Naive thymus-derived CD4-positive, alpha-beta T cell (primary cell): ENCODE measurements around the gene NYNRIN. TPM values are rescaled to one million over a fixed set of nuclear protein-coding genes. Genes with fewer than 3 reads are reported as not detected.
A peak's percentile ranks its signal among the peaks of the same experiment; 100 is the strongest.
"Not testable (repeated sequence)": the region's sequence is repeated elsewhere in the genome, so short reads cannot be mapped to it uniquely, and the experiment has no call there.

ENCODE experiments used
- ATAC-seq: fragments of 150-1000 bp; cut with Tn5 transposase; 2 replicates; pipeline ENCODE4 v1.10.0; 2021; ENCODE audit warnings: mild to moderate bottlenecking, moderate library complexity
- CTCF ChIA-PET: fragments of 350-600 bp; sonication (Branson Sonifier 250); formaldehyde crosslinking; loops from one replicate; lab custom pipeline; 2021; ENCODE audit warnings: antibody characterized with exemption; lab: Charles Lee
- POLR2A ChIA-PET: fragments of 350-600 bp; sonication (Branson Sonifier 250); formaldehyde crosslinking; loops from one replicate; lab custom pipeline; 2021; ENCODE audit warnings: antibody characterized with exemption, inconsistent platforms; lab: Charles Lee
- DNase-seq, 9 donors: peaks; one replicate each; pipeline versions ENCODE4 v3.0.0 to v3.0.0-alpha.2; 2020 to 2022; ENCODE audit warnings: mixed read lengths in 1 of 9
- H3K27ac ChIP-seq: one replicate; pipeline ENCODE4 v1.7.0; 2013; ENCODE audit warnings: mild to moderate bottlenecking, low read depth, low read length, moderate library complexity
- H3K27me3 ChIP-seq, 2 donors: one replicate each; pipeline ENCODE4 v1.7.0; 2013; ENCODE audit warnings: low read length in 2 of 2, mild to moderate bottlenecking in 2 of 2, moderate library complexity in 2 of 2; ENCODE audit not compliant: control insufficient read depth in 2 of 2, insufficient read depth in 2 of 2
- H3K36me3 ChIP-seq, 3 experiments: 1 replicate in 2 of 3; 2 replicates in 1 of 3; pipeline ENCODE4 v1.7.0; 2013; ENCODE audit warnings: low read length in 3 of 3, mild to moderate bottlenecking in 3 of 3, moderate library complexity in 1 of 3; ENCODE audit not compliant: insufficient read depth in 3 of 3, control insufficient read depth in 2 of 3
- H3K4me1 ChIP-seq, 2 donors: one replicate each; pipeline ENCODE4 v1.7.0; 2013; ENCODE audit warnings: low read length in 2 of 2, mild to moderate bottlenecking in 2 of 2, moderate library complexity in 1 of 2; ENCODE audit not compliant: control insufficient read depth in 2 of 2, insufficient read depth in 2 of 2
- H3K4me3 ChIP-seq: 2 replicates; pipeline ENCODE4 v1.7.0; 2013; ENCODE audit warnings: mild to moderate bottlenecking, low read length
- H3K9me3 ChIP-seq, 3 experiments: 1 replicate in 2 of 3; 2 replicates in 1 of 3; pipeline ENCODE4 v1.7.0; 2013; ENCODE audit warnings: low read length in 3 of 3; ENCODE audit not compliant: control insufficient read depth in 2 of 3
- H3K27ac Mint-ChIP-seq, 9 donors: one replicate each; pipeline ENCODE4 v1.8.0; 2020 to 2022; ENCODE audit warnings: mixed read lengths in 9 of 9, mild to moderate bottlenecking in 8 of 9, moderate library complexity in 5 of 9, inconsistent platforms in 2 of 9
- H3K27me3 Mint-ChIP-seq, 5 donors: one replicate each; pipeline ENCODE4 v1.8.0; 2021 to 2022; ENCODE audit warnings: mixed read lengths in 5 of 5, mild to moderate bottlenecking in 1 of 5
- H3K36me3 Mint-ChIP-seq, 5 donors: one replicate each; pipeline ENCODE4 v1.8.0; 2020 to 2022; ENCODE audit warnings: mixed read lengths in 5 of 5, mild to moderate bottlenecking in 3 of 5, inconsistent platforms in 1 of 5
- H3K4me1 Mint-ChIP-seq, 7 donors: one replicate each; pipeline ENCODE4 v1.8.0; 2020 to 2022; ENCODE audit warnings: mixed read lengths in 7 of 7, mild to moderate bottlenecking in 3 of 7, inconsistent platforms in 1 of 7
- H3K4me3 Mint-ChIP-seq, 10 donors: one replicate each; pipeline ENCODE4 v1.8.0; 2020 to 2022; ENCODE audit warnings: mild to moderate bottlenecking in 10 of 10, mixed read lengths in 10 of 10, moderate library complexity in 6 of 10, inconsistent platforms in 2 of 10
- H3K9me3 Mint-ChIP-seq, 11 donors: one replicate each; pipeline ENCODE4 v1.8.0; 2020 to 2022; ENCODE audit warnings: mixed read lengths in 11 of 11, mild to moderate bottlenecking in 4 of 11, inconsistent platforms in 1 of 11, moderate library complexity in 1 of 11
- intact Hi-C, 2 donors: fragments of 100-400 bp; cut with micrococcal nuclease; formaldehyde crosslinking; loops; one replicate each; pipeline ENCODE4 v1.15.1; 2023
- polyA plus RNA-seq, 2 donors: library from polyadenylated mRNA; unstranded; fragments of 300-500 nt; fragmentation: Illumina TruSeq; gene quantifications; one replicate each; pipeline ENCODE4 v1.2.3, GENCODE V29; 2021
- total RNA-seq, 6 experiments: library from RNA in 5 of 6; stranded (reverse) in 5 of 6; gene quantifications; 1 replicate in 5 of 6; 2 replicates in 1 of 6; pipeline ENCODE4 v1.2.3 and lab custom pipeline; 2021 to 2026

The NYNRIN gene
- total and polyA plus RNA-seq, 7 experiments from 2014 or later: 0.08 to 1.3 (median 0.11) TPM; not detected in 2

DNA sequence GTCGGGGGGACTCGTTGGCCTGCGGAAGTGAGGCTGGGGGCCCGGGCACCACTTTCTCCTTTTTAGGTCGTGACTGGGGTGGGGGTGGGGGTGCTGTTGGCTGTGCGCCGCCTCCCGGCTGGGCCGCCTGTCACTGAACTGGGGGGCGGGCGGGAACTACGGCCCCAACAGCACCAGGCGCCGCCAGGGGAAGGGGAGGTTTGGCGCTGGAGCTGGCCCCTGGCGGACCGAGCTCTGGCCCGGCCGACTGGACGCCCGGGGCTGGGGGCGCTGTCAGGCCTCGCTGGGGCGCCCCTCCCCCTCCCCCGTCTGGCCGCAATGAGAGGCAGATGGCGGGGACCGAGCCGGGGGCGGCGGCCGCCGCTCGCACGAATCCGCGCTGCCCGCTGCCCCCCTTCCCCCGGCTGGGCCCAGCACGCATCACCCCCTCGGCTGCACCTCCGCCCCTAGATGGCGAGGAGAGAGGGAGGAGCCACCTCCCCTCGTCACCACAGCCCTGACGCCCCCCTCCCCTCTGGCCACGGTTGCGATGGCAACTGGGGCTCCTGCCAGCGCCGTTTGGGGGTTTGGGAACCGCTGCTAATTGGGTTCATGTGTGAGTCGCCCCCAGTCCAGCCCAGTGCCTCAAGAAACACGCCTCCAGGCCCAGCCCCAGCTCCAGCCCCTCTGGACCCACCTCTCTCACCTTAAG lies 30.1 kb upstream of the NYNRIN start:
- ATAC-seq (peak; percentile 50), DNase-seq (peak in 2 of 9 donors; percentile 18 to 41)
- H3K27me3 ChIP-seq: peaks cover 10 to 20% of the 10 kb centered on the region in 2 donors
- Mint-ChIP-seq H3K4me1 (peaks cover 23 to 36% (median 29%) of the 10 kb centered on the region in 7 donors), H3K27me3 (peaks cover 30 to 52% (median 33%) of the 10 kb centered on the region in 5 donors), H3K9me3 (peaks cover 0 to 2% (median 0%) of the 10 kb centered on the region in 11 donors), H3K36me3 (no peaks in the 10 kb centered on the region), H3K4me3 (peak overlapping the region; percentile 18 to 84 (median 70)), H3K27ac (no peak overlapping the region)
- no peaks in the 10 kb centered on the region for H3K9me3 ChIP-seq
- no peak overlapping the region for H3K4me3 ChIP-seq
- H3K4me1 ChIP-seq: peaks cover 12 to 26% of the 10 kb centered on the region in 2 donors
- no peak overlapping the region for H3K27ac ChIP-seq
- no peaks in the 10 kb centered on the region for H3K36me3 ChIP-seq
- intact Hi-C loops: loop anchor here in 1 of 2 donors (5.0 kb wide), 1 partner anchor 44 kb away; no protein-coding TSS in a partner anchor
- CTCF ChIA-PET: no interaction called here
- POLR2A ChIA-PET: no interaction called here

DNA sequence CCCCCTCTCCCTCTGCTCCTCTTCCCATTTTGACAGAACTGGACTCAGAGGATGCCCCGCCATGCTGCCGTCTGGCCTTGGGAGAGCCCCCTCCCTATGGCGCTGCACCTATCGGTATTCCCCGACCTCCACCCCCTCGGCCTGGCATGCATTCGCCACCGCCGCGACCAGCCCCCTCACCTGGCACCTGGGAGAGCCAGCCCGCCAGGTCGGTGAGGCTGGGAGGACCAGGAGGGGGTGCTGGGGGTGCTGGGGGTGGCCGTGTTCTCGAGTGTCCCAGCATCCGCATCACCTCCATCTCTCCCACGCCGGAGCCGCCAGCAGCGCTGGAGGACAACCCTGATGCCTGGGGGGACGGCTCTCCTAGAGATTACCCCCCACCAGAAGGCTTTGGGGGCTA lies 29.3 kb upstream of the NYNRIN start:
- Histone ChIP-seq H3K27me3 (peaks cover 10 to 20% of the 10 kb centered on the region in 2 donors), H3K27ac (no peak overlapping the region), H3K36me3 (no peaks in the 10 kb centered on the region), H3K4me3 (no peak overlapping the region), H3K4me1 (peaks cover 12 to 26% of the 10 kb centered on the region in 2 donors), H3K9me3 (no peaks in the 10 kb centered on the region)
- POLR2A ChIA-PET: interaction anchor here (0.8 kb wide), 1 partner anchor 33 kb away, joined by 3 read pairs; no protein-coding TSS in a partner anchor
- intact Hi-C loops: loop anchor here in 1 of 2 donors (5.0 kb wide), 1 partner anchor 43 kb away; no protein-coding TSS in a partner anchor
- peaks cover 30 to 56% (median 33%) of the 10 kb centered on the region in 5 donors for H3K27me3 Mint-ChIP-seq
- H3K4me1 Mint-ChIP-seq: peaks cover 23 to 36% (median 29%) of the 10 kb centered on the region in 7 donors
- ATAC-seq: no peak
- peaks cover 0 to 2% (median 0%) of the 10 kb centered on the region in 11 donors for H3K9me3 Mint-ChIP-seq
- no peak for DNase-seq
- peak overlapping the region in 9 of 10 donors; percentile 18 to 84 (median 59) for H3K4me3 Mint-ChIP-seq
- CTCF ChIA-PET: no interaction called here
- no peak overlapping the region for H3K27ac Mint-ChIP-seq
- H3K36me3 Mint-ChIP-seq: no peaks in the 10 kb centered on the region

DNA sequence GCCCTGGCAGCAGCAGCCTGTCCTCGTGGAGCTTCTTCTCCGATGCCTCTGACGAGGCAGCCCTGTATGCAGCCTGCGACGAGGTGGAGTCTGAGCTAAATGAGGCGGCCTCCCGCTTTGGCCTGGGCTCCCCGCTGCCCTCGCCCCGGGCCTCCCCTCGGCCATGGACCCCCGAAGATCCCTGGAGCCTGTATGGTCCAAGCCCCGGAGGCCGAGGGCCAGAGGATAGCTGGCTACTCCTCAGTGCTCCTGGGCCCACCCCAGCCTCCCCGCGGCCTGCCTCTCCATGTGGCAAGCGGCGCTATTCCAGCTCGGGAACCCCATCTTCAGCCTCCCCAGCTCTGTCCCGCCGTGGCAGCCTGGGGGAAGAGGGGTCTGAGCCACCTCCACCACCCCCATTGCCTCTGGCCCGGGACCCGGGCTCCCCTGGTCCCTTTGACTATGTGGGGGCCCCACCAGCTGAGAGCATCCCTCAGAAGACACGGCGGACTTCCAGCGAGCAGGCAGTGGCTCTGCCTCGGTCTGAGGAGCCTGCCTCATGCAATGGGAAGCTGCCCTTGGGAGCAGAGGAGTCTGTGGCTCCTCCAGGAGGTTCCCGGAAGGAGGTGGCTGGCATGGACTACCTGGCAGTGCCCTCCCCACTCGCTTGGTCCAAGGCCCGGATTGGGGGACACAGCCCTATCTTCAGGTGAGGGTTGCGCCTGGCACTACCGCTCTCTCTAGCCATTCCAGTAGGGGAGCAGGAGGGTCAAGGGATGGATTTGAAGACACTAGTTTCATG lies 28.7 kb upstream of the NYNRIN start:
- no peak overlapping the region for H3K27ac Mint-ChIP-seq
- Histone ChIP-seq H3K4me3 (no peak overlapping the region), H3K9me3 (no peaks in the 10 kb centered on the region), H3K36me3 (no peaks in the 10 kb centered on the region), H3K4me1 (peaks cover 12 to 26% of the 10 kb centered on the region in 2 donors), H3K27ac (no peak overlapping the region), H3K27me3 (peaks cover 6 to 20% of the 10 kb centered on the region in 2 donors)
- no peaks in the 10 kb centered on the region for H3K36me3 Mint-ChIP-seq
- ChIA-PET POLR2A (interaction anchor here (0.8 kb wide), 1 partner anchor 33 kb away, joined by 3 read pairs; no protein-coding TSS in a partner anchor), CTCF (no interaction called here)
- intact Hi-C loops: loop anchor here in 1 of 2 donors (5.0 kb wide), 1 partner anchor 42 kb away; no protein-coding TSS in a partner anchor
- no peak for ATAC-seq
- peaks cover 28 to 53% (median 29%) of the 10 kb centered on the region in 5 donors for H3K27me3 Mint-ChIP-seq
- no peak overlapping the region for H3K4me3 Mint-ChIP-seq
- H3K9me3 Mint-ChIP-seq: peaks cover 0 to under 1% (median 0%) of the 10 kb centered on the region in 11 donors
- H3K4me1 Mint-ChIP-seq: peaks cover 21 to 34% (median 29%) of the 10 kb centered on the region in 7 donors
- no peak for DNase-seq

DNA sequence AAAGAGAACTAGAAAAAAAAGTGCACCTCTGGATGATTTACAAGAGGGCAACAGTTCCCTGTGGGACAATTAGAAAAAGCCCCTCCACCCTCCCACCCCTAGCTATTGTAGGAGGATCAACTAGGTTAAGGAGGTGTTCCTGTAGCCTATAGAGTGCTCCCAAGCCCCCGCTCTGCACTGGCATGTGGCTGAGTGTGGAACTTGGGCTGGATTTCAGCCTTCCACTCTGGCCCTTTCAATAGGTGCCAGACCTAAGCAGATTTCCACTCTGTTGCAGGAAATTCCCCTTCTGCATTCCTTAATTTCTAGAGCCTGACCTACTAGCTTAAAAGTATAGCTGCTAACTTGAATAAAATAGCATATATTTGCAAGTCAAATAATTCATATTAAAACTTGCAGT lies 28.1 kb upstream of the NYNRIN start:
- H3K9me3 Mint-ChIP-seq: no peaks in the 10 kb centered on the region
- ChIA-PET POLR2A (no interaction called here), CTCF (interaction anchor here (0.7 kb wide), 1 partner anchor 60 kb away, joined by 4 read pairs; no protein-coding TSS in a partner anchor)
- ATAC-seq (no peak), DNase-seq (no peak)
- Histone ChIP-seq H3K4me1 (peaks cover 7 to 25% of the 10 kb centered on the region in 2 donors), H3K36me3 (no peaks in the 10 kb centered on the region), H3K27me3 (peaks cover 0 to 20% of the 10 kb centered on the region in 2 donors), H3K27ac (no peak overlapping the region), H3K4me3 (no peak overlapping the region), H3K9me3 (no peaks in the 10 kb centered on the region)
- no peak overlapping the region for H3K4me3 Mint-ChIP-seq
- peaks cover 15 to 29% (median 23%) of the 10 kb centered on the region in 7 donors for H3K4me1 Mint-ChIP-seq
- H3K27me3 Mint-ChIP-seq: peaks cover 22 to 46% (median 25%) of the 10 kb centered on the region in 5 donors
- no peaks in the 10 kb centered on the region for H3K36me3 Mint-ChIP-seq
- no peak overlapping the region for H3K27ac Mint-ChIP-seq
- intact Hi-C loops: no loop called here

DNA sequence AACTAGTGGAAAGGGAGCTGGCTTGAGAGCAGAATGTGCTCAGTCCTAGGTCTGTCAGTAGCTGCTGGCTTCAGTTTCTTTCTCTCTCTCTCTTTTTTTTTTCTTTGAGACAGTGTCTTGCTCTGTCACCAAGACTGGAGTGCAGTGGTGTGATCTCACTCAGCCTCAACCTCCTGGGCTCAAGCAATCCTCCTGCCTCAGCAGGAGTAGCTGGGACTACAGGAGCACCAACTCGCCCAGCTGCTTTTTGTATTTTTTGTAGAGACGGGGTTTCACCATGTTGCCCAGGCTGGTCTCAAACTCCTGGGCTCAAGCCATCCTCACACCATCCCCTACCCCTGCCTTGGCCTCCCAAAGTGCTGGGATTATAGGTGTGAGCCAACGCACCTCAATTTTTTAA lies 27.2 kb upstream of the NYNRIN start:
- H3K36me3 ChIP-seq, H3K4me3 Mint-ChIP-seq, ATAC-seq, H3K9me3 ChIP-seq, H3K4me3 ChIP-seq, POLR2A ChIA-PET, DNase-seq, H3K27ac Mint-ChIP-seq, CTCF ChIA-PET, intact Hi-C loops, H3K9me3 Mint-ChIP-seq, H3K36me3 Mint-ChIP-seq, H3K27ac ChIP-seq: not testable (repeated sequence)
- Mint-ChIP-seq H3K4me1 (peaks cover 11 to 22% (median 18%) of the 10 kb centered on the region in 7 donors), H3K27me3 (peaks cover 17 to 40% (median 22%) of the 10 kb centered on the region in 5 donors)
- Histone ChIP-seq H3K27me3 (peaks cover 0 to 11% of the 10 kb centered on the region in 2 donors), H3K4me1 (peaks cover 5 to 17% of the 10 kb centered on the region in 2 donors)

DNA sequence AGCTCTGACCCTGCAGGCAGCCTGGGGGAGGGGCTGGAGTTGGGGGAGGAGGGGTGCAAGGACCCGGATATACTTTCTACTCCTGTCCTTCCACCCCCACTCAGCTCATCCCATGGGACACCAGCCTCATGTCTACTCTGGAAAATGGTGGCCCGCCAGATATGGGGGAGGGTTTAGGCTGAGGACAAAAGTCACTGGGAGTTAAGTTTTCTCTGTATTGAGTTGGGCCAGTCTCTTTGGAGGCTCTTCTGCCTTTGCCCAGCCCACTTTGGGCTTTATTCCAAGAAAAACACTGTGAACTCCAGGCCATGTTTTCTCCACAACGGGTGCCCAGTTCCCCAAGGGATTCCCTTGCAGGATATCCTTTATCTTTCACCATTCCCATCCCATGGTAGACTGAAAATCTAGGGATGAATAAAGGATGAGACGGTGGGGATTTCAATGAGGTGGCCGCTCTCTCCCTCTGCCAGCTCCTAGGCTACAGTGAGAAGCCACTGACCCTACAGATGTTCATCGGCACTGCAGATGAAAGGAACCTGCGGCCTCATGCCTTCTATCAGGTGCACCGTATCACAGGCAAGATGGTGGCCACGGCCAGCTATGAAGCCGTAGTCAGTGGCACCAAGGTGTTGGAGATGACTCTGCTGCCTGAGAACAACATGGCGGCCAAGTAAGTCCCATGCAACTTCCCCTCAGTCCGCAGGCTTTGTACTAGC lies 25.9 kb upstream of the NYNRIN start:
- peaks cover 0 to 11% (median 7%) of the 10 kb centered on the region in 7 donors for H3K4me1 Mint-ChIP-seq
- POLR2A ChIA-PET: interaction anchor here (0.5 to 0.7 kb wide), 2 partner anchors 40 to 52 kb away, joined by 3 read pairs; no protein-coding TSS in a partner anchor

More for the DNA sequence above, 25.9 kb upstream of the NYNRIN start:
- DNase-seq: no peak
- CTCF ChIA-PET: interaction anchor here (0.9 kb wide), 1 partner anchor 34 kb away, joined by 5 read pairs; no protein-coding TSS in a partner anchor
- no peaks in the 10 kb centered on the region for H3K27me3 ChIP-seq
- H3K27ac ChIP-seq: no peak overlapping the region
- Mint-ChIP-seq H3K4me3 (no peak overlapping the region), H3K27ac (no peak overlapping the region), H3K9me3 (no peaks in the 10 kb centered on the region), H3K36me3 (no peaks in the 10 kb centered on the region), H3K27me3 (peaks cover 5 to 28% (median 10%) of the 10 kb centered on the region in 5 donors)
- H3K36me3 ChIP-seq: no peaks in the 10 kb centered on the region
- peaks cover 0 to 4% of the 10 kb centered on the region in 2 donors for H3K4me1 ChIP-seq
- intact Hi-C loops: no loop called here
- H3K4me3 ChIP-seq: no peak overlapping the region
- no peak for ATAC-seq
- H3K9me3 ChIP-seq: no peaks in the 10 kb centered on the region
